ENCODE results near the gene ZC3H13.

ZC3H13 gene

DNA sequence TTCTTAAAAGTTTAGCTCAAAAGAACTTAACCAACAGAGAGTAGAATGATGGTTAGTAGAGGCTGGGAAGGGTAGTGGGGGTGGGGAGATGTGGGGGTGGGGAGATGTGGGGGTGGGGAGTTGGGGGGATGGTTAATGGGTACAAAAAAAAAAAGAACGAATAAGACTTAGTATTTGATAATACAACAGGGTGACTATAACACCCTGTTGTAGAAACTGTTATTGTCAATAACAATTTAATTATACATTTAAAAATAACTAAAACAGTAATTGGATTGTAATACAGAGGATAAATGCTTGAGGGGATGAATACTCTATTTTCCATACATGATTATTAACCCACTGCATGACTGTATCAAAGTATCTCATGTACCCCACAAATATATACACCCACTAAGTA is 91.1 kb downstream of the ZC3H13 start:
- no peak for DNase-seq (ENCODE audit: low spot score)
- no peak for TF ChIP-seq CTCF (IDR thresholded peaks at IDR 0.05)
- no peak overlapping the region for H3K27ac ChIP-seq
- H3K4me3 ChIP-seq = no peak overlapping the region

DNA sequence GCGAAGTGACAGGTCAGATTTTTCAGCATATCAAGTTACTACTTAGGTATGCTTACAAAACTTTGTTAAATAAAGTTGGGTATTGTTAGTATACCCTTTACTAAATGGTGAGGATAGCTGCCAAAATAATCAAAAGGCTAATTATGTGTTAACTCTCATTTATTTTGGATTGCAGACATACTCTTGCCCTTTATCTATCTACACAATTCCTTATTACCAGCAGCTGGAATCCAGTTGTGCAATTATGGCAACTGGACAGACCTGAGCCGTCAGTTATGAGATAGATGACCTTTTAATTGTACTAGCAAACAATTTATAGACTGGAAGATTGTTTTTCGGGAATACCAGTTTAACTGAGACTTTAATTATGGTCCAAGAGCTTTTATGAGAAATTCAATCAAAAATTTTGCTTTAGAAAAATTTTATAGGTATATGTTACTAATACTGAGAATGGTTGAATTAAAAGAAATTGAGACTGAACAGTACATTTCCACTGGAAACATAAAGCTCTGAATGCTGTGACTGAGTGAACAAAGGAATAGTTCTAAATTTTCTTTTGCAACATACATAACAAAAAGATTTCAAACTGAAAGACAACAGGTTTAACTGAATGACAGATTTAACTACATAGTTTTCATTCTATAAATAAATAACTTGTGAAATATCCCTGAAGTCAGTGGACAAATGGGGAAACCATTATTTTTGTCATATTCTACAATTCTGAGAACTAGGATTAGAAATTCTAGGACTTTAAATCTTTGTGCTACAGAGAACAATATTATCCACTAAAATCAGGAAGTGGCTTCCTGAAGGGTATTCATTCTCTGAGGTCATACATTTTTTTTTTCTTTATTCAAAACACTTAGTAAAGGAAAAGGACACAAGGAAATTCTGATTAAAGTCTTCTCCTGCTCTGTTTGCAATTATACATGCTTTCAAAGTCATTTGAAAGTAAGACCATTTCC is 97.4 kb downstream of the ZC3H13 start:
- DNase-seq (ENCODE audit: low spot score) = no peak
- Histone ChIP-seq H3K27ac (no peak overlapping the region), H3K4me3 (no peak overlapping the region)
- no peak for TF ChIP-seq CTCF (IDR thresholded peaks at IDR 0.05)

- TF ChIP-seq CTCF (IDR thresholded peaks at IDR 0.05) = no peak
- H3K27ac ChIP-seq = no peak overlapping the region
- H3K4me3 ChIP-seq = no peak overlapping the region
- no peak for DNase-seq (ENCODE audit: low spot score)
Measured at GRCh38 chr13:45953082-45953481, 99.5 kb downstream of the ZC3H13 start.

DNA sequence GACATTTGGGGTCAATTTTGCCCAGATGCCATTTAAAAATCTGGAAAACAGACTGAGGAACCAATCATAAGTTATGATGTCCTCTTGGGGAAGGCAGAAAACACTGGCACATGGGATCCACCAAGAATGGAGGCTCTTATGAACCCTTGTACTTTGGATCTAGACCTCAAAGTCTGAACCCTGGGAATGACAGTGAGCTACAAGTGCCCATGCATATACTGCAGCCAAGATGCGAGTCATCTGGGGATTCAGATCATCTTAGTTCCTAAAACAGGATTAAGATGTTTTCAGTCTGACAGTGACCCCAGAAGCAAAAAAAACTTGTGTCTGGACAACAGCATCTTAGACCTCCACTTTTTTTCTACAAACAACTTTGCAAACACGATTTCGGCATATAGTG is 100.8 kb downstream of the ZC3H13 start:
- DNase-seq (ENCODE audit: low spot score) = no peak
- Histone ChIP-seq H3K4me3 (no peak overlapping the region), H3K27ac (no peak overlapping the region)
- no peak for TF ChIP-seq CTCF (IDR thresholded peaks at IDR 0.05)

DNA sequence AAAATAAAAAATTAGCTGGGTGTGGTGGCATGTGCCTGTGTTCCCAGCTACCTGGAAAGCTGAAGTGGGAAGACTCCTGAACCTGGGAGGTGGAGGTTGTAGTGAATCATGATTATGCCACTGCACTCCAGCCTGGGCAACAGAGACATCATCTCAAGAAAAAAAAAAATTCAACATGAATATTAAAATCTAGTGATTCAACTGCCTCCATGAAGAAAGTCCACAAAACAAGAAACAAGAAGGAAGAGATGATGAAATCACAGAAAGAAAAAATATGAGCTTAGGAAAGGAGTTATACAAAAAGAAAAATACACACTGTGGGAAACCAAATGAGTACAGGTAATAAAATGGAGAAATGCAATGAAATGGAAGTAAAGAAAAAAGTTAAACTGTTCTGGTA is 101.4 kb downstream of the ZC3H13 start:
- no peak overlapping the region for H3K27ac ChIP-seq

GRCh38 chr13:45950386-45951000 is 102.1 kb downstream of the ZC3H13 start:
- Histone ChIP-seq H3K27ac (peak overlapping the region in 1 of 2 donors; percentile 9), H3K4me3 (no peak overlapping the region)
- DNase-seq (ENCODE audit: low spot score) = no peak
- TF ChIP-seq CTCF (IDR thresholded peaks at IDR 0.05) = no peak

More for the DNA sequence above, 101.4 kb downstream of the ZC3H13 start:
- TF ChIP-seq CTCF (IDR thresholded peaks at IDR 0.05) = no peak
- H3K4me3 ChIP-seq = no peak overlapping the region
- no peak for DNase-seq (ENCODE audit: low spot score)
